ENCODE measurements around the gene UNC93B1. TPM values are rescaled to one million over a fixed set of nuclear protein-coding genes. Genes with fewer than 3 reads are reported as not detected.

The UNC93B1 gene
- total and polyA plus RNA-seq, 8 donors: 11.6 to 215 (median 35.1) TPM

DNA sequence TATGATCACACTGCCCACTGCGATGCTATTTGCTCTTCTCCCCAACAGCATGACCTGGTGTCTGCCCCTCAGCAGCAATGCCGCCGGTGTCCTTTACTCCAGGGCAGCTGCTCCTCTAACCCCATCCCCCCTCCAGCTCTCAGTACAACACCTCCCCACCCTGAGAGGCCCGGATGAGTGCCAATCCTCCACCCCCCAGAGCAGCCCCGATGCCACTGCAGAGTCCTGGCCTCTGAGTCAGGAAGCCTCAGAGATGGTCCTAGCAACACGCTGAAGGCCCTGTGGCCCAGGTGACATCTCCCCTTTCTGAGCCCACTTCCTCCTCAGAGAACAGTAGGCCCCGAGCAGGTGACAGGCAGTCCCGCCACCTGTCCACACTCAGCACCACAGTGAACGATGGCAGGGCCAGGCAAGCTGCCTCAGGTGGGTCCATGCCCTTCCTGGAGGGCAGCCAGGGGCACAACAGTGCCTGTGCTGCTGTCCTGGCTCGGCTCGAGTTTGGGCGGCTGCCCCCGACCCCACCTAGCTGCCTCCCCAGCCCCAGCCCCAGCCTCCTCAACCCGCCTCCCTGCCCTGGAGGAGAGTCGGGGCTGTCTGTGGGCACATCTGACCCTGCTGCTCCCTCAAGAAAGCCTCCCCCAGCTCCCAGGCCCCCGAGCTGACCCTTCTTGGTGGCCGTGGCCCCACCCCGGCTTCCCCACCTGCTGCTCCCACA is 22.7 kb upstream of the UNC93B1 start:
- no peak overlapping the region for H3K4me3 ChIP-seq
- H3K27ac ChIP-seq: no peak overlapping the region
- H3K36me3 ChIP-seq: peaks cover 3 to 56% (median 47%) of the 10 kb centered on the region in 4 donors
- no peak for DNase-seq
- H3K27me3 ChIP-seq: no peaks in the 10 kb centered on the region
- intact Hi-C loops (cut with DNase I; ENCODE audit: low total_unique reads): no loop called here
- WGBS, 5 donors: 81 to 87% (median 84%) methylated on average over 10 to 18 of the region's 18 CpGs
- H3K4me1 ChIP-seq: peaks cover 8 to 19% (median 15%) of the 10 kb centered on the region in 4 donors
- H3K9me3 ChIP-seq: no peaks in the 10 kb centered on the region
- TF ChIP-seq POLR2AphosphoS5 (IDR thresholded peaks at IDR 0.05) (no peak), EP300 (IDR thresholded peaks at IDR 0.05) (no peak), POLR2A (IDR thresholded peaks at IDR 0.05) (no peak)
- TF ChIP-seq, protein P1, sequence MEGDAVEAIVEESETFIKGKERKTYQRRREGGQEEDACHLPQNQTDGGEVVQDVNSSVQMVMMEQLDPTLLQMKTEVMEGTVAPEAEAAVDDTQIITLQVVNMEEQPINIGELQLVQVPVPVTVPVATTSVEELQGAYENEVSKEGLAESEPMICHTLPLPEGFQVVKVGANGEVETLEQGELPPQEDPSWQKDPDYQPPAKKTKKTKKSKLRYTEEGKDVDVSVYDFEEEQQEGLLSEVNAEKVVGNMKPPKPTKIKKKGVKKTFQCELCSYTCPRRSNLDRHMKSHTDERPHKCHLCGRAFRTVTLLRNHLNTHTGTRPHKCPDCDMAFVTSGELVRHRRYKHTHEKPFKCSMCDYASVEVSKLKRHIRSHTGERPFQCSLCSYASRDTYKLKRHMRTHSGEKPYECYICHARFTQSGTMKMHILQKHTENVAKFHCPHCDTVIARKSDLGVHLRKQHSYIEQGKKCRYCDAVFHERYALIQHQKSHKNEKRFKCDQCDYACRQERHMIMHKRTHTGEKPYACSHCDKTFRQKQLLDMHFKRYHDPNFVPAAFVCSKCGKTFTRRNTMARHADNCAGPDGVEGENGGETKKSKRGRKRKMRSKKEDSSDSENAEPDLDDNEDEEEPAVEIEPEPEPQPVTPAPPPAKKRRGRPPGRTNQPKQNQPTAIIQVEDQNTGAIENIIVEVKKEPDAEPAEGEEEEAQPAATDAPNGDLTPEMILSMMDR (IDR thresholded peaks at IDR 0.05): no peak

DNA sequence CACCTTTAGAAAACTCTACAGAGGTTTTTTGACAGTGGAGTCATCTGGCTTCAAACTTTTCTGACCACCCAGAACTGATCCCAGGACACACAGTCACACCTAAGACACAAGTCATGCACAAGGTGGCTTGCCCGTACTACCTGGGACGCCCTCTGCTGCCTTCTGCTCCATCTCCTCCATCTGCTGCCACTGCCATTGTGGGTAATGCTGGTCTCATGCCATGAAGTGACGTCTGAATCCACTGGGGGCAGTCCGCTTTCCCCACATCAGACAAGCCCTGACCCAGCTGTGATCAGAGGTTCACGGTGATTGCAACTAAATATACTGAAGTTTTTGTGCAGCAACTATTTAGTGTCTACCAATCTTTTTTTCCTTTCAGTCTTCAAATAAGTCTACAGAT is 21.1 kb upstream of the UNC93B1 start:
- Histone ChIP-seq H3K27ac (no peak overlapping the region), H3K9me3 (no peaks in the 10 kb centered on the region), H3K4me1 (peaks cover 11 to 23% (median 16%) of the 10 kb centered on the region in 4 donors), H3K27me3 (no peaks in the 10 kb centered on the region), H3K4me3 (no peak overlapping the region), H3K36me3 (peaks cover 3 to 57% (median 47%) of the 10 kb centered on the region in 4 donors)
- no peak for TF ChIP-seq POLR2AphosphoS5 (IDR thresholded peaks at IDR 0.05)
- TF ChIP-seq, protein P1 (IDR thresholded peaks at IDR 0.05): no peak
- TF ChIP-seq EP300 (IDR thresholded peaks at IDR 0.05): no peak
- TF ChIP-seq POLR2A (IDR thresholded peaks at IDR 0.05): no peak
- no peak for DNase-seq
- intact Hi-C loops (cut with DNase I; ENCODE audit: low total_unique reads): no loop called here
- 59 to 71% (median 66%) methylated on average over 5 of the region's 5 CpGs for WGBS, 5 donors

DNA sequence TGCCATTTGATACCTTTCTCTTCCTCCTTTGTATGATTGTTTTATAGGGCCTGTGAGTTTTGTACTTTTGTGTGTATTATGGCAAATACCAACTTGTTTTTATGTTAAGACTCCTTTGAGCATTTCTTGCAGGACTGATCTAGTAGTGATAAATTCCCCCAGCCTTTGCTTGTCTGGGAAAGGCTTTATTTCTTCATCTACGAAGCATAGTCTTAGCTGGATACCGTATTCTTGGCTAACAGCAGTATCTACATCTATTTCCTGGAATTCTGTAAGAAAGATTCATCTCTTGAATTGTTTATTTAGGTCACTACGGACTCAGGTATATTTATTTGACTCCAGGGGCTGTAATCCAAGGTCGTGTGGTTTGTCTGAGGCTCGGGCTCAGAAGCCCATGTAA is 20.6 kb upstream of the UNC93B1 start:
- 69 to 87% (median 85%) methylated on average over 5 of the region's 5 CpGs for WGBS, 5 donors
- peaks cover 3 to 57% (median 48%) of the 10 kb centered on the region in 4 donors for H3K36me3 ChIP-seq
- intact Hi-C loops (cut with DNase I; ENCODE audit: low total_unique reads): no loop called here

GRCh38 chr11:68022531-68022930 is 18.6 kb upstream of the UNC93B1 start:
- intact Hi-C loops (cut with DNase I; ENCODE audit: low total_unique reads): no loop called here
- Histone ChIP-seq H3K4me3 (no peak overlapping the region), H3K9me3 (no peaks in the 10 kb centered on the region), H3K27ac (no peak overlapping the region), H3K4me1 (peaks cover 6 to 21% (median 13%) of the 10 kb centered on the region in 4 donors), H3K36me3 (peaks cover 3 to 53% (median 46%) of the 10 kb centered on the region in 4 donors), H3K27me3 (no peaks in the 10 kb centered on the region)
- no peak for DNase-seq
- TF ChIP-seq EP300 (IDR thresholded peaks at IDR 0.05) (no peak), POLR2A (IDR thresholded peaks at IDR 0.05) (no peak), POLR2AphosphoS5 (IDR thresholded peaks at IDR 0.05) (no peak)
- TF ChIP-seq, protein P1 (IDR thresholded peaks at IDR 0.05): no peak
- 87 to 93% (median 91%) methylated on average over 11 to 13 of the region's 13 CpGs for WGBS, 5 donors

More for the DNA sequence above, 20.6 kb upstream of the UNC93B1 start:
- TF ChIP-seq, protein P1 (IDR thresholded peaks at IDR 0.05): no peak
- TF ChIP-seq POLR2A (IDR thresholded peaks at IDR 0.05): no peak
- no peak for TF ChIP-seq EP300 (IDR thresholded peaks at IDR 0.05)
- TF ChIP-seq POLR2AphosphoS5 (IDR thresholded peaks at IDR 0.05): no peak
- H3K9me3 ChIP-seq: no peaks in the 10 kb centered on the region
- DNase-seq: no peak
- no peak overlapping the region for H3K4me3 ChIP-seq
- no peaks in the 10 kb centered on the region for H3K27me3 ChIP-seq
- no peak overlapping the region for H3K27ac ChIP-seq
- H3K4me1 ChIP-seq: peaks cover 7 to 21% (median 11%) of the 10 kb centered on the region in 4 donors
